NCI-H1048 (cell line): ENCODE data around the gene GPAT3.
"Not testable (repeated sequence)": the region's sequence is repeated elsewhere in the genome, so short reads cannot be mapped to it uniquely, and the experiment has no call there.

Source experiments
- DNase-seq: peaks from one replicate; lab custom pipeline; 2025; lab: John Stamatoyannopoulos, UW

GPAT3 gene

GRCh38 chr4:83552083-83552482, 16.2 kb downstream of the GPAT3 start:
- DNase-seq: no peak

- DNase-seq: no peak
Observed at GRCh38 chr4:83552924-83553323, 17.0 kb downstream of the GPAT3 start.

GRCh38 chr4:83556006-83556707, 20.2 kb downstream of the GPAT3 start:
- DNase-seq: no peak

GRCh38 chr4:83556816-83557215, 20.9 kb downstream of the GPAT3 start:
- no peak for DNase-seq

GRCh38 chr4:83558059-83558653, 22.2 kb downstream of the GPAT3 start:
- no peak for DNase-seq

- DNase-seq: no peak
Observed at GRCh38 chr4:83558680-83559079, 22.8 kb downstream of the GPAT3 start.

GRCh38 chr4:83560523-83560922, 24.6 kb downstream of the GPAT3 start:
- no peak for DNase-seq

- no peak for DNase-seq
Observed at GRCh38 chr4:83561381-83561780, 25.5 kb downstream of the GPAT3 start.

- no peak for DNase-seq
Observed at GRCh38 chr4:83563998-83564397, 28.1 kb downstream of the GPAT3 start.

GRCh38 chr4:83568062-83568461, 32.2 kb downstream of the GPAT3 start:
- no peak for DNase-seq

GRCh38 chr4:83569429-83569828, 33.5 kb downstream of the GPAT3 start:
- DNase-seq: no peak

GRCh38 chr4:83569987-83570386, 34.1 kb downstream of the GPAT3 start:
- DNase-seq: no peak

- DNase-seq: no peak
Observed at GRCh38 chr4:83572848-83573247, 36.9 kb downstream of the GPAT3 start.

- no peak for DNase-seq
Observed at GRCh38 chr4:83574247-83574646, 38.3 kb downstream of the GPAT3 start.

- not testable (repeated sequence) for DNase-seq
Observed at GRCh38 chr4:83576237-83576636, 40.3 kb downstream of the GPAT3 start.

GRCh38 chr4:83581411-83582288, 45.7 kb downstream of the GPAT3 start:
- DNase-seq: no peak

GRCh38 chr4:83582289-83582785, 46.4 kb downstream of the GPAT3 start:
- no peak for DNase-seq

GRCh38 chr4:83585982-83586508, 50.1 kb downstream of the GPAT3 start:
- DNase-seq: no peak

- no peak for DNase-seq
Observed at GRCh38 chr4:83589279-83589678, 53.4 kb downstream of the GPAT3 start.

GRCh38 chr4:83591056-83591455, 55.1 kb downstream of the GPAT3 start:
- no peak for DNase-seq

- DNase-seq: no peak
Observed at GRCh38 chr4:83591730-83592129, 55.8 kb downstream of the GPAT3 start.

- peak; percentile 25 for DNase-seq
Observed at GRCh38 chr4:83599183-83599582, 63.3 kb downstream of the GPAT3 start.
